Cardiac septum (tissue), 1 donor: ENCODE measurements around the gene TCN2. TPM values are rescaled to one million over a fixed set of nuclear protein-coding genes. Genes with fewer than 3 reads are reported as not detected.

Experiments
- DNase-seq: peaks from one replicate; pipeline ENCODE4 v3.0.0-alpha.2; 2020; ENCODE audit warnings: low spot score
- intact Hi-C: fragments of 100-400 bp; cut with DNase I; formaldehyde crosslinking; loops from one replicate; pipeline ENCODE4 v1.14.0; 2022
- total RNA-seq: library from RNA; stranded (reverse); fragmentation: NEBNext Ultra II Directional; extraction: Animal tissue kit (Norgen Biotek cat#: 25700); gene quantifications from one replicate; pipeline ENCODE4 v1.2.1, GENCODE V29; 2021
- donor health status: DM: no; HTN: no; CAD: no.

The TCN2 gene
- total RNA-seq, 1 donor from 2014 or later = 10.3 TPM

DNA sequence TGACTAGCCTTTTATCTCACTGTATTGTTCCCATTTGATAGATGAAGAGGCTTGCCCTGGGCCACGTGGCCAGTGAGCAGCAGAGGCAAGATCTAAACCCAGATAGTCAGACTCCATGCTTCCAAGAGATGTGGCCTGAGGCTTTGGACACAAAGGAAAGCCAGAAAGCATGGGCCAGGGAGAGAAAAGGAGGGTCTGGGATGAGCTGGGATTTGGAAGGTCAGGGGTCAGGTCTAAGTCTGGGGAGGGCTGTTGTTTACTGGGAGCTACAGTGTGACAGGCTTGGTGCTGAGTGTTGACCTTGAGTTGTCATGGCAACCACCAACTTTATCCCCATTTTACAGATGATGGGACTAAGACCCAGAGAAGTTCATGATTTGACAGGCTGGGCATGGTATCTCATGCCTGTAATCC lies 30.7 kb downstream of the TCN2 start:
- intact Hi-C loops = loop anchor here (10.0 kb wide), 1 partner anchor 507 kb away; the partner anchor contains the start of gene PLA2G3
- no peak for DNase-seq

DNA sequence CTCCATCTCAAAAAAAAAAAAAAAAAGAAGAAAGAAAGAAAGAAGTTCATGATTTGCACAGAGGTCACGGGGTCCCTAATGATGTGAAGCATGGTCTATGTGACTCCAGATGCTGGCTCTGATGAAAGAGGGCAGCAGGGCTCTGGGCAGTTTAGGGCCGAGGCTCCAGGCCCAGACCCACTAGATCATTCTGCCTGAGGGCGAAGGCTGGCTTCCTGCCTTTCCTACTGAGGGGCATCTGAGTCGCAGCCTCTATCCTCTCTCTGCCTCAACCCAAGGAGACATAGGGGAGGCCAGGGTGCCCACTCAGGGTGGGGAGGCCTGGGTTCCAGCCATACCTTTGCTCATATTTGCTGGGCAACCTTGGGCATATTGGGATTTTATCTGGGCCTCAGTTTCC lies 33.4 kb downstream of the TCN2 start:
- DNase-seq = no peak
- intact Hi-C loops = no loop called here

DNA sequence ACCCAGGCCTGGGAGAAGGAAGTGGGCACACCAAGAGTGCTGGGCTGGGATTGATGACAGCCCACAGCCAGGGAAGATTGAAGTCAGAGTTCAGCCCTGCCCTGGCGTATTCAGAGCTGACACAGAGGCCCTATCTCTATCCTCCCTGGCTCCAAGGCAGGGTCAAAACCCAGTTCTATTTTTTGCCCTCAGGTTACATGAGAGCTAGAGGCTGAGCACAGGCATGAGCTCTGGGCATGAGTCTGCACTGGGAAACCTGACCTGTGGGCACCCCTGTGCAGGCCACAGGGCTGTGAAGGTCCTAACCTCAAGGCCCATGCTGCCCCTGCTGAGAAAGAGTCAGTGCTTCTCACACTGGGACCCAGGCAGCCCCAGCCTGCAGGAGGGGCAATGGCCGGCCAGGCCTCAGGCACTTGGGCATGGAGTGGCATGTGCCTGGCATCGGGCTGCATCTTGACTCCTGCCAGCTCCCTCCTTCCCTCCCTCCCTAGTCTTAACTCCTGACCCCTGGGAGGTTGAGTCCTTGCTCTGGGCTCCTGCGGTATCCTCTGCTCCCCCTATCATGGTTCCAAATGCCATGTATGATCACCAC lies 34.0 kb downstream of the TCN2 start:
- intact Hi-C loops = no loop called here

GRCh38 chr22:30643055-30643875 lies 36.3 kb downstream of the TCN2 start:
- DNase-seq = no peak
- intact Hi-C loops = no loop called here

More for the DNA sequence above, 34.0 kb downstream of the TCN2 start:
- DNase-seq = no peak

GRCh38 chr22:30646518-30647160 lies 39.7 kb downstream of the TCN2 start:
- intact Hi-C loops = no loop called here
- no peak for DNase-seq

DNA sequence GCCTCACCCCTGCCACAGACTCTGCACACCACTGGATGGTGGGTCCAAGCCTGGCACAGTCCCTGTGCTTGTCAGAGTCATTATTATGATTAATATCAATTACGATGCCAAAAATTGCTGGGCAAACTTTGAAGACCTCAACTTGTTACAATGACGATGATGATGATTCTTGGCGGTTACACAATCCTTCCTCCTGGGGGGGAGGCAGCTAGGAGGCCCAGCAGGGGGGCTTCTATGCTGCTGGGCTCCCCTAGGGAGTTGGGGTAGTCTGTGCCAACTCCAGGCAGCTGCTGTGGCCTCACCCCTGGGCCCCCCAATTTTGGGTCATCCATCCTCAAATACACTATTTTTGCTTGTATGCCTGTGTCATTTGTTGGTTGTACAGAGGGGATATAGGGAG lies 40.6 kb downstream of the TCN2 start:
- intact Hi-C loops = no loop called here

DNA sequence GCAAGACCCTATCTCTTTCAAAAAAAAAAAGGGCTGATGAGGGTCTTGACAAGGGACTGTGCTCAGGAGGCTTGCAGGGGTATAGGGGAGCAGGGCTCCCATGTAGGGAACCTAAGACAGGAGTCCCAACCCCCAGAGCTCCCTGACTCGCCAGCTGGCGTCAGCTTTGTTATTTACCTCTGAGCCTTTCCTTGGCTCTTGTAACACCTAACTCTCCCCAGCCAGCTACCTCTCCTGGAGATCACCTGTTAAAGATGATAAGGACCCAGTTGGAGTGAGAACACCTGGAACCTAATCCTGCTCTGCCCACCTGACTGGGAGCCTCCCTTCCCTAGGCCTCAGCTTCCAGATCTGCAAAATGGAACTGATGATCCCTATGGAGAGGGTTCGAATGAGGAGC lies 41.9 kb downstream of the TCN2 start:
- no peak for DNase-seq
- intact Hi-C loops = no loop called here

More for the DNA sequence above, 40.6 kb downstream of the TCN2 start:
- DNase-seq = no peak

DNA sequence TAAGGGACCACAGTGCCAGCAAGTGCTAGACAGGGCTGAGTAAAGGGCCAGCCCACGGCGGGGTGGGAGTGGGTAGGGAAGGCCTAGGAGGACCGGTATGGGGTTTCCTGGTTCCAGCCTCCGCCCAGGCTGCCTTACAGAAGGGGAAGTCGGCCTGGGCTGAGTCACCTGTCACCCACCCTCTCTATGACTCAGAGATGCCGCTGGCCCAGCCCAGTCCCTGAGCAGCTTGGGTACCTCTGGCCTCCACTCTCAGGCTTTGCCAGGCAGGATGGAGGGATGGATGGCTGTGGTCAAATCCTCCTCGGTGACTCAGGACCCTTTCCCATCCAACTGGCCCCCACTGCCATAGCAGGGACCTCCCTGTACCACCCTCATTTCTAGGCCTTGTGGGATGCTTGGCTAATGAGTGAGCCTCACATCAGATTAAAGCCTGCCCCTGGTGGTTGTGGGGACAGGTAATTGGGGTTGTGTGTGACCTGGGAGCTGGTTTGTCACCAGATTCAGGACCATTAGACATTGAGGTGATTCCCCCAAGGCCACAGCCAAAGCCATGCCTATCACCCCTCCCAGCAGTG lies 42.5 kb downstream of the TCN2 start:
- intact Hi-C loops = no loop called here
- no peak for DNase-seq

- intact Hi-C loops = no loop called here
- DNase-seq = no peak
These were observed 43.6 kb downstream of the TCN2 start for GRCh38 chr22:30650508-30651116.

GRCh38 chr22:30652852-30653251 lies 45.9 kb downstream of the TCN2 start:
- intact Hi-C loops = no loop called here
- no peak for DNase-seq

DNA sequence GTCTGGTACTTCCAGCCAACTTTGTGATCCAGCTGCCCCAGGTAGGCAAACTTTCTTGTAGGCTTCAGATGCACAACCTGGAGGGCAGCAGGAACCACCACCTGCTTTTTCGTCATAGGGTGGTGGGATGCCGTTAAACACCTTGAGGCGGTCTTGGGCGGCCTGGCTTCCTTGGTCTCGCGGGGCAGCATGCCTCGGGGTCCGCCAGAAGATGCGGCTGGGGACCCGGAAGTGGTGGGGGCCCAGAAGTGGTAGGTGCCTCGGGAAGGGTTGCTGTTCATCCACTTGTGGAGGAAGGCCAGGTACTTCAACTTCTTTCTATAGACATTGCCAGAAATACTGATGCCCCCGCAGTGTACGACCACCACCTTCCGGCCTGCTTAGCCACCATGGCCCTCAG lies 47.4 kb downstream of the TCN2 start:
- DNase-seq = no peak
- intact Hi-C loops = no loop called here

- intact Hi-C loops = no loop called here
- DNase-seq = no peak
These were observed 48.6 kb downstream of the TCN2 start for GRCh38 chr22:30655532-30655931.

GRCh38 chr22:30662040-30662439 lies 55.1 kb downstream of the TCN2 start:
- DNase-seq = no peak
- intact Hi-C loops = no loop called here

DNA sequence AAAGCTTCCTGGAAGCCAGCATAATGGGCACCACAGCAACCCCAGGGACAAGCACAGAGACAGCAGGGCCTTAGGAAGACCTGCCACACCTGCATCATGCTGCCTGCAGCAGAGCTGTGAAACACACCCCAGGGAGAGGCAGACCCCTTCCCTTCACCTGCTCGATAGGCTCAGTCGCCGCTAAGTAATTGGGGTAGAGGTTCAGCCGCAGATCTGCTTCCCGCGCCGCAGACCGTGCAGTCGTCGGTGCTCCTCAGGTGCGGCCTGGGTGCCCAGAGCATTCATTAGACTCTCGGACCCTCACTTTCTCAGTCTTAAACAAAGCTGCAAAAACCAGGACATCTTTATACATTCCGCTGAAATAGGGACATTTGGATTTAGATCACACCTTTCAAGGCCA lies 57.8 kb downstream of the TCN2 start:
- no peak for DNase-seq
- intact Hi-C loops = no loop called here

- intact Hi-C loops = no loop called here
- no peak for DNase-seq
These were observed 58.3 kb downstream of the TCN2 start for GRCh38 chr22:30665266-30665665.

GRCh38 chr22:30665786-30666185 lies 58.8 kb downstream of the TCN2 start:
- DNase-seq = no peak
- intact Hi-C loops = loop anchor here (2.0 kb wide), 1 partner anchor 31 kb away; the partner anchor contains the start of gene SLC35E4

GRCh38 chr22:30667107-30667493 lies 60.1 kb downstream of the TCN2 start:
- intact Hi-C loops = loop anchor here (2.0 kb wide), 1 partner anchor 32 kb away; the partner anchor contains the start of gene SLC35E4
- DNase-seq = no peak

- intact Hi-C loops = loop anchor here (2.0 kb wide), 1 partner anchor 33 kb away; the partner anchor contains the start of gene SLC35E4
- DNase-seq = peak; percentile 98
These were observed 60.8 kb downstream of the TCN2 start, which contains the start of gene DUSP18 for GRCh38 chr22:30667494-30668385. Gene DUSP18 (minus strand): TSS chr22:30667875. CDS start chr22:30664003, 3,872 bp downstream.

GRCh38 chr22:30668386-30668710 lies 61.4 kb downstream of the TCN2 start:
- no peak for DNase-seq
- intact Hi-C loops = no loop called here
